HepG2 (cell line): ENCODE data around the gene ADAMTS13.

Experiments
- FOXJ3 ChIP-seq: sonication (generic); formaldehyde crosslinking; IDR thresholded peaks from 2 replicates; pipeline ENCODE4 v1.4.0; 2020; ENCODE audit warnings: missing genetic modification reagents, mild to moderate bottlenecking, borderline replicate concordance
- ZNF549 ChIP-seq: sonication (generic); formaldehyde crosslinking; IDR thresholded peaks from 2 replicates; pipeline ENCODE4 v1.5.0; 2020; ENCODE audit warnings: missing genetic modification reagents

DNA sequence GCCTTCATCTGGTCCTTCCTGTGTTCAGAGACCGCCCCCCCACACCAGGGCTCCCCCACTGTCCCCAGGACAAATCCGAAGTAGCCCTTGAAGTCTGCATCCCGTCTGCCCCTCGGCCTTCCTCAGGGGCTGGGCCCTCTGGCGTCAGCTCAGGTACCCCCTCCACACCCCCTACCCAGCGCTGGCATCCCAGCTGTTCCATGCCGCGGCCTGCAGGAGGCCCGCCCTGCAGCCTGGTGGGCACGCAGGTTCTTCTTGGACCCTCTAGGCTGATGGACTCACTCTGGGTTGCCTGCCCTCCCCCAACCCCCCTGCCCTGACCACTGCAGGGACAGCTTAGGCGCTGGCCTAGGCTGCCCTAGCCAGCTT, 50.1 kb downstream of the ADAMTS13 start:
- no peak for TF ChIP-seq FOXJ3 (CRISPR knock-in tag)
- no peak for TF ChIP-seq ZNF549 (CRISPR knock-in tag)
